Prostate gland (tissue), 2 donors: ENCODE data around the gene FSD2.
"Not testable (repeated sequence)": the region's sequence is repeated elsewhere in the genome, so short reads cannot be mapped to it uniquely, and the experiment has no call there.

Experiments
- CTCF ChIP-seq, 4 experiments: fragments of 200-600 bp in 2 of 4; fragments of 450-650 bp in 2 of 4; sonication (generic) in 2 of 4; IDR thresholded peaks; 1 replicate in 3 of 4; 2 replicates in 1 of 4; pipeline ENCODE4 v1.5.1; 2016 to 2019; ENCODE audit warnings: antibody characterized with exemption in 4 of 4, mild to moderate bottlenecking in 2 of 4, moderate library complexity in 2 of 4
- POLR2A ChIP-seq: fragments of 450-650 bp; IDR thresholded peaks from one replicate; pipeline ENCODE4 v1.6.1; 2016; ENCODE audit warnings: antibody characterized with exemption, mild to moderate bottlenecking
- POLR2AphosphoS5 ChIP-seq: sonication (generic); formaldehyde crosslinking; IDR thresholded peaks from one replicate; pipeline ENCODE4 v1.6.1; 2017; ENCODE audit warnings: antibody characterized with exemption

GRCh38 chr15:82705856-82706255 is 100.0 kb downstream of the FSD2 start:
- TF ChIP-seq CTCF (IDR thresholded peaks at IDR 0.05); POLR2AphosphoS5; POLR2A: not testable (repeated sequence)
